Mammary epithelial cell (primary cell): Measurements from ENCODE around the gene PARD3.

ENCODE experiments used
- CTCF ChIP-seq, 2 donors: IDR thresholded peaks in 1 of 2; conservative IDR thresholded peaks in 1 of 2; 2 replicates each; pipeline ENCODE4 v1.5.1; 2011 to 2012; ENCODE audit warnings: inconsistent platforms in 2 of 2, low read length in 2 of 2, mild to moderate bottlenecking in 2 of 2, control low read depth in 1 of 2, low read depth in 1 of 2; ENCODE audit not compliant: insufficient read depth in 1 of 2; ENCODE audit errors: extremely low read depth in 1 of 2
- EZH2 ChIP-seq: IDR thresholded peaks from 2 replicates; pipeline ENCODE4 v1.6.1; 2012; ENCODE audit warnings: low read length, inconsistent platforms, borderline replicate concordance

GRCh38 chr10:34655286-34656170 is 159.6 kb downstream of the PARD3 start:
- peak; percentile 62 to 76 for TF ChIP-seq CTCF (conservative IDR thresholded peaks at IDR 0.05 in 1 of 2, IDR thresholded peaks at IDR 0.05 in 1 of 2; ENCODE audit: extremely low read depth in 1 of 2, insufficient read depth in 1 of 2, low read depth in 1 of 2, low read length in 2 of 2)
- no peak for TF ChIP-seq EZH2
